Activated T-cell treated with anti-CD3 and anti-CD28 coated beads for 1 hour (primary cell): ENCODE measurements around the gene TBX5.

ENCODE experiments used
- DNase-seq: peaks from one replicate; pipeline ENCODE4 v3.0.0-alpha.2; 2020; ENCODE audit warnings: low read depth

Gene TBX5

GRCh38 chr12:114404926-114405518, 922 bp downstream of the TBX5 start:
- no peak for DNase-seq

- no peak for DNase-seq
These were observed 1.6 kb downstream of the TBX5 start for GRCh38 chr12:114404083-114404925.

GRCh38 chr12:114403690-114404066, 2.3 kb downstream of the TBX5 start:
- no peak for DNase-seq

GRCh38 chr12:114403011-114403689, 2.8 kb downstream of the TBX5 start:
- DNase-seq, result no peak

GRCh38 chr12:114402084-114402717, 3.7 kb downstream of the TBX5 start:
- DNase-seq, result no peak

GRCh38 chr12:114401328-114402083, 4.4 kb downstream of the TBX5 start:
- no peak for DNase-seq

DNA sequence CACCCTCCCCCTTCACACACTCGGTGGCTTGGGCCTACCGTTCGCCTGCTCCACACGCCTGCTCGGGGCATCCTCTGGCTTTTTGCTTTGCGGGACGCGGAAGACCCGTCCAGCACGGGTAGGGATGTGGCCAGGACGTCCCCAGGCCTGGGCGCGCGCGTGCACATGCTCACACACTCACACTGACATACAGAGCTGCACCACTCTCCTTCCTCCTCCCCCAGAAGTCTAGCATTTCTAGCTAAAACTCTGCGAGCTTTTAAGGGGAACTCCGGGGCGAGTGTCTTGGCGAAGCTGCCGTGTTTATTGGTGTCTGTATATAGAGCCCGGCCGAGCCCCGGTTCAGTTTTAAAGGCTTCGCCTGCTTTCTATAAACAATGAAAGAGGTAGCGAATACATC, 5.0 kb downstream of the TBX5 start:
- no peak for DNase-seq

- DNase-seq, result no peak
These were observed 5.6 kb downstream of the TBX5 start for GRCh38 chr12:114400361-114400811.

GRCh38 chr12:114399664-114400211, 6.2 kb downstream of the TBX5 start:
- no peak for DNase-seq

- no peak for DNase-seq
These were observed 7.7 kb downstream of the TBX5 start for GRCh38 chr12:114397978-114398881.

DNA sequence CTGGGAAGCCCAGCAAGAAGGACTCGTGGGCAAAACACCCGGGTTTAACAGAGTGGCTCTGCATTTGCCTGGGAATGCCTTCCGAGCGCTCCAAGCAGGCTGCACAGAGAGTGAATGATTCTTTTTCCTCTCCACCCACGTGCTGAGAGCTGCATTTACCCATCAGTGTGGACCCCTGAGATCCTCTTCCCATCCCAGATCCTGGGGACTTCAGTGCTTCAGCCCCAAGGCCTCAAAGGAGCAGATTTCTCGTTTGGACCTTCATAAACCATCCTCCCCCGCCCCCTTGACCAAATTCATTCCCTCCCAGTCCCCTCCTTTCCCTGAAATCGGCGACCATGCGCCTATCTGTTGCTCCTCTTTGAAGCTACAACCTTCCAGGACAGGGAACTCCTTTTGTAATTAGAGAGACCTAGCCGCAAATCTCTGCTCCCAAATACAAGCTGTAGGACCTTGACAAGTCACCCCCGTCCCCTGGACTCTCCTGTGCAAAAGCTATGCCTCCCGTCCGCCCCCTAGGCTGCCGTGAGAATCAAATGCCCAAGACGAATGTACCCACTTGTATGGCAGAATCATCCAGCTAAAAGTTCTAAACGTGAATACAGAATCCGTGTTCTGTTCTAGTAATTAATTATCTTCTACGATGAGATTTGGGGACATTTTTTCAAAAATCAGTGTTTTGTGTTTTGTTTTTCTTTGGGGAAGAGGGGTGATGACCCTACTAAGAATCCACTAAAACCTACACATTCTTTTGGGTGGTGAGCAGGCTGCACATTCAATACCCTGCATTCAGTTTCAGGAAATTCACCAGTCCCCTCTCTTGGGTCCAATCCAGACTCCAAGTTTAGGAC, 8.8 kb downstream of the TBX5 start:
- no peak for DNase-seq

DNA sequence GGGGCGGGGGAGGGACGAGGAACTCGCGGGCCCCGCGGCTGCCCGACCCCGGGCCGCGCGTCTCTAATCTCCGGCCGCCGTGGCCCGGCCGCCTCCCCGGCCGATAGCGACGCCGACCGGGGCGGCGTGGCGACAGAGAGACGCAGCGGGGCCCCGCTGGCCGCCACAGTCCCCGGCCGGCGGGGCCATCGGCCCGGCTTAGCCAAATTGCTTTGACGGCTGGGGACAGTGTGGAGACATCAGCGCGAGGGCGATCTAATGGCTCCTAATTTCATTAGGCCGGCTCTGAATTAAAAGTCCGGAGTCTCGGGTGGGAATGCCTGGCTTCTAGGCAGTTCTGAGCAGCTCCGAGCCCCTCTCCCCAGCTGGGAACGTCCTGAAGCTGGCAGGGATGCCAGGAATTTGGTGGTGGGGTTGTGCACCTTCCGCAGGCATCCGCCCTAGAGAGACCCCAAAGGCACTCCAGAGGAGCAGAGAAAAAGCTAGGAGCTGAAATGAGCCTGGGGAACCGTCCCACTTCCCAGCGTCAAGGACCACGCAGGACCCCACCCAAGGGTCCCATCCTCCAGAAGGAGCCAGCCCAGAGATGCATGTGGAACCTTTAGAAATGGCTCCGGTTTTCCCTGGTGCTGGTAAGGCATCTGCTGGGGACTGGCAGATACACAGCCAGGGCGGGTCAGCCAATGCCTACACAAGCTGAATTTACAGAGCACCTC, 9.6 kb downstream of the TBX5 start:
- DNase-seq, result no peak

DNA sequence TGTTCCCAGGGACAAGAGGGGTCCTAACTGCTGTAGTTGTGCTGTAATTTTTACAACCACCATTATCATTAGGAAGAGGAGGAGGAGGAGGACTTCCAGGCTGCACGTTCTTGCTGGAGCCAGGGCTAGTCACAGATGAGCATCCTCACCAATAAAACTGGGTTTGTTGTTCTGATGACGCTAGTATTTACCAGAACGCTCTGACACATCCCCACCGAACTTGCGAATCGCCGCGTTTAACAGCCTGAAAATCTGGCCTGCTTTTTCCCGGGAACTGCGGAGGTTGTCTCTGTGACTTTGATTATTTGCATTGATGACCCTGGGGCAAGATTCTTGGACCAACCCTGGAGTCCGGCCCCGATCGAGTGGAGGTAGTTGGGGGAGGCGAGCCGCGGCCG, 10.2 kb downstream of the TBX5 start:
- no peak for DNase-seq

- no peak for DNase-seq
These were observed 10.7 kb downstream of the TBX5 start for GRCh38 chr12:114395233-114395632.

GRCh38 chr12:114393569-114393968, 12.4 kb downstream of the TBX5 start:
- DNase-seq, result no peak

DNA sequence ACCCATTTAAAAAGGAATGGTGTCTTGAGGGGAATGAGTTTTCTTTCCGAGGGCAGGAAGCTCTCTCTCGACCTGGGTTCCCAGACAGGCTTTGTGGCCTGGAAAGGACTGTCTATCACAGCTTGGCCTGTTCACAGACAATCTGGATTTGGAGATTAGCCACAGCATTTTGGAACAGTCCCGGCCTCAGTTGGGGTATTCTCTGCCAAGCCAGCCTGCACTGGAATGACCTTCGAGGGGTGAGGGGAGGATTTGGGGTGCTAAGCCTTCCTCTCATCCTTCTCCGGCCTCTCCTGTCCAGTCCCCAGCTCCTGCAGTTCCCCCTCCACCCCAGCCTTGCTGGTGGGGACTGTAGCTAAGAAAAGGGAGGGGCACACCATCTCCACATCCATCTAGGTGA, 13.0 kb downstream of the TBX5 start:
- DNase-seq, result no peak

- no peak for DNase-seq
These were observed 14.9 kb downstream of the TBX5 start for GRCh38 chr12:114391088-114391487.

- no peak for DNase-seq
These were observed 21.2 kb downstream of the TBX5 start for GRCh38 chr12:114384739-114385138.

DNA sequence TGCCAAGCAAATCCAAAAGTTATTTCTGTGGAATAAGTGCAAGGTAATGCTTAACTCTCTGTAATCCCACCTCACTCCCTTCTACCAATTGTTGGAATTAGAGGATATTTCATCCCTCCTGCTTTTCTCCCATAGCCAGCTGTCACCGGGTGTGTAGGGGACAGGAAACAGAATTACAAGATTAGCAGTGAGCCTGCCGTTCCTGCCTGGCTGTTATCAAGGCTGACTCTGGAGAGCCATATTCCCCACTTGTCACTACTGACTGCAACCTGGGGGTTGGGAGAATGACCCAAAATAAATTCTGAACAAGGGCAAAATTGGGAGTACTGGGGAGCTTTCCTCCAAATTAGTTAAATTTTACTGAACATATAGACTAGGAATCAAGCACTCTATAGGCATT, 24.8 kb downstream of the TBX5 start:
- no peak for DNase-seq
